Smooth muscle cell of trachea (primary cell): ENCODE results near the gene ARGLU1. TPM values are rescaled to one million over a fixed set of nuclear protein-coding genes. Genes with fewer than 3 reads are reported as not detected.

ENCODE experiments used
- total RNA-seq: library from RNA; depleted of rRNA; stranded (reverse); fragments of >200 nt; gene quantifications from 2 replicates; pipeline ENCODE4 v1.2.1, GENCODE V29; 2014

Gene ARGLU1, protein sequence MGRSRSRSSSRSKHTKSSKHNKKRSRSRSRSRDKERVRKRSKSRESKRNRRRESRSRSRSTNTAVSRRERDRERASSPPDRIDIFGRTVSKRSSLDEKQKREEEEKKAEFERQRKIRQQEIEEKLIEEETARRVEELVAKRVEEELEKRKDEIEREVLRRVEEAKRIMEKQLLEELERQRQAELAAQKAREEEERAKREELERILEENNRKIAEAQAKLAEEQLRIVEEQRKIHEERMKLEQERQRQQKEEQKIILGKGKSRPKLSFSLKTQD
- 35.7 and 36.9 TPM in 2 replicates for total RNA-seq

GRCh38 chr13:106567474-106568298, at the start of gene ARGLU1:
TSS of gene ARGLU1 (minus strand) at chr13:106568137. CDS start at chr13:106567919, 218 bp downstream.

DNA sequence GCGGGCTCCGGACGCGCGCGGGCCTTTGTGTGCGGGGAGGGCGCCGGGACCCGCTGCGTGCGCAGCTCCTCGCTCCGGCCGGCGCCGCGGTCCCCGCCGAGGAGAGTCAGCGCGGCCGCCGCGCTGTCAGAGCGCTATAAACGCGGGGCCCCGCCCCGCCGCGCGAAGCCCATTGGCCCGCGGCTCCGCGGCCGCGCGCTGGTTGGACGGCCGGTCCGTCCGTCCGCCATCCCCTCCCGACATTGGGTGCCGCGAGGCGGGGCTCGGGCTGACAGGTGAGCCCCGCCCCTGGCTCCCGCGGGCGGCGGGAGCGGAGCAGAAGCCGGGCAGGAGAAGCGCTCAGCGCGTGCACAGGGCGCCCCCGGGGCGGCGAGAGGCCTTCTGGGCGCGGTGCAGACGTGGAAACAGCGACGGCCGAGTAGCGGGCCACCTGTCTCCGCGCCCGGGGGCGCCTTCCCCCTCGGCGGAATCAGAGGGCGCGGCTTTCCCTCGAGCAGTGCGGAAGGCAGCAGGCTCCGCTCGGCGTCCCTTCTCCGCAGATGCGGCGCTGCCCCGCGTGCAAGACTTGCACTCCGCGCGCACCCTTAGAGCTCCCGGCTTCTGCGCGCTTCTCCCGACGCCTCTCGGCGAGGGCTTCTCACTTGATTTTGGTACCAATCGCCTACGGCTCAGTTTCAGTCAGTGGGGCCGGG, 32.2 kb downstream of the ARGLU1 start, which contains the start of gene EFNB2:
Gene EFNB2 (minus strand): TSS at position 111 of the 692 bp plus-strand sequence. CDS start 698 bp downstream, outside the sequence.

Other genes starting within 250 kb of the ARGLU1 start
- gene EFNB2, start 32.5 kb downstream of the ARGLU1 start, total RNA-seq: 3.9 and 4.6 TPM in 2 replicates